Fibroblast of the conjunctiva (primary cell): Measurements from ENCODE around the gene AHI1.

Experiments used
- DNase-seq: peaks from one replicate; pipeline ENCODE4 v3.0.0-alpha.2; 2010; ENCODE audit warnings: low read depth

The AHI1 gene

GRCh38 chr6:135328136-135328535 is 169.4 kb downstream of the AHI1 start:
- no peak for DNase-seq

GRCh38 chr6:135325624-135326424 is 171.7 kb downstream of the AHI1 start:
- DNase-seq, result no peak

GRCh38 chr6:135324531-135324930 is 173.0 kb downstream of the AHI1 start:
- DNase-seq, result no peak

- DNase-seq, result no peak
These were observed 173.6 kb downstream of the AHI1 start for GRCh38 chr6:135323979-135324378.

- no peak for DNase-seq
These were observed 174.3 kb downstream of the AHI1 start for GRCh38 chr6:135323202-135323668.

GRCh38 chr6:135322427-135323201 is 174.9 kb downstream of the AHI1 start:
- DNase-seq, result no peak

GRCh38 chr6:135320721-135321621 is 176.6 kb downstream of the AHI1 start:
- DNase-seq, result no peak

GRCh38 chr6:135319819-135320218 is 177.7 kb downstream of the AHI1 start:
- DNase-seq, result no peak

GRCh38 chr6:135318738-135319469 is 178.6 kb downstream of the AHI1 start:
- DNase-seq, result no peak

GRCh38 chr6:135314543-135314942 is 183.0 kb downstream of the AHI1 start:
- no peak for DNase-seq

- DNase-seq, result no peak
These were observed 185.9 kb downstream of the AHI1 start for GRCh38 chr6:135311446-135312200.

- no peak for DNase-seq
These were observed 187.2 kb downstream of the AHI1 start for GRCh38 chr6:135310291-135310690.

- DNase-seq, result no peak
These were observed 190.7 kb downstream of the AHI1 start for GRCh38 chr6:135306740-135307420.

- no peak for DNase-seq
These were observed 191.4 kb downstream of the AHI1 start for GRCh38 chr6:135306166-135306565.

- DNase-seq, result no peak
These were observed 191.9 kb downstream of the AHI1 start for GRCh38 chr6:135305684-135306083.

- no peak for DNase-seq
These were observed 192.7 kb downstream of the AHI1 start for GRCh38 chr6:135304883-135305282.

- DNase-seq, result no peak
These were observed 196.2 kb downstream of the AHI1 start for GRCh38 chr6:135301304-135301703.

- DNase-seq, result no peak
These were observed 197.0 kb downstream of the AHI1 start for GRCh38 chr6:135300576-135300975.

GRCh38 chr6:135299256-135299655 is 198.3 kb downstream of the AHI1 start:
- DNase-seq, result no peak

- no peak for DNase-seq
These were observed 199.1 kb downstream of the AHI1 start for GRCh38 chr6:135298455-135298854.
